Suprapubic skin (tissue), 4 donors: ENCODE results near the gene RARB.

Experiments used
- EP300 ChIP-seq: sonication (generic); formaldehyde crosslinking; IDR thresholded peaks from one replicate; pipeline ENCODE4 v1.6.1; 2017; ENCODE audit warnings: antibody characterized with exemption
- POLR2A ChIP-seq, 2 donors: fragments of 450-650 bp; IDR thresholded peaks; one replicate each; pipeline ENCODE4 v1.6.1; 2017; ENCODE audit warnings: antibody characterized with exemption in 2 of 2, mild to moderate bottlenecking in 2 of 2, moderate library complexity in 2 of 2
- POLR2AphosphoS5 ChIP-seq, 3 donors: sonication (generic); formaldehyde crosslinking; IDR thresholded peaks; one replicate each; pipeline ENCODE4 v1.6.1; 2017; ENCODE audit warnings: antibody characterized with exemption in 3 of 3
- TF ChIP-seq, protein P1 (sequence below), 2 donors: fragments of 200-600 bp in 1 of 2; fragments of 450-650 bp in 1 of 2; sonication (generic) in 1 of 2; IDR thresholded peaks; one replicate each; pipeline ENCODE4 v1.5.1; 2016 to 2019; ENCODE audit warnings: antibody characterized with exemption in 2 of 2, mild to moderate bottlenecking in 1 of 2, moderate library complexity in 1 of 2

DNA sequence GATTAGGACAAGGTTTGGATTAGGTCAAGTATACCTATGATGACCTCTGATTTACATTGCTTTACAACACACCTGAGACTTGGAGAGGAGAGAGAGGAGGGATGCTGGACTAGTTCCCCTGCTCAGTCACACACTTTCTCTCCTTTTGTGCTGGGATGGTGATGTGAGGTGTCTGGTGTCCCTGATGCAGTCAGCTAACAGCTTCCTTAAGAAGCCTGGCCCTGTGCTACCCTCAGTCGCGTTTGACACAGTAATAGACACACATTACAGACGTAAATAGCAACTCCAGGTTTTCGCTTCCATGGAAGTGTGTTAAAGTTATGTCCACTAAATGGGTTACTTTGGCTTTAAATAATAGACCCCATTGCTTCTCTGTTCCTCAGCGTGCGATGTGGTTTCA, 58.9 kb downstream of the RARB start:
- TF ChIP-seq POLR2A (IDR thresholded peaks at IDR 0.05): no peak
- TF ChIP-seq, protein P1, sequence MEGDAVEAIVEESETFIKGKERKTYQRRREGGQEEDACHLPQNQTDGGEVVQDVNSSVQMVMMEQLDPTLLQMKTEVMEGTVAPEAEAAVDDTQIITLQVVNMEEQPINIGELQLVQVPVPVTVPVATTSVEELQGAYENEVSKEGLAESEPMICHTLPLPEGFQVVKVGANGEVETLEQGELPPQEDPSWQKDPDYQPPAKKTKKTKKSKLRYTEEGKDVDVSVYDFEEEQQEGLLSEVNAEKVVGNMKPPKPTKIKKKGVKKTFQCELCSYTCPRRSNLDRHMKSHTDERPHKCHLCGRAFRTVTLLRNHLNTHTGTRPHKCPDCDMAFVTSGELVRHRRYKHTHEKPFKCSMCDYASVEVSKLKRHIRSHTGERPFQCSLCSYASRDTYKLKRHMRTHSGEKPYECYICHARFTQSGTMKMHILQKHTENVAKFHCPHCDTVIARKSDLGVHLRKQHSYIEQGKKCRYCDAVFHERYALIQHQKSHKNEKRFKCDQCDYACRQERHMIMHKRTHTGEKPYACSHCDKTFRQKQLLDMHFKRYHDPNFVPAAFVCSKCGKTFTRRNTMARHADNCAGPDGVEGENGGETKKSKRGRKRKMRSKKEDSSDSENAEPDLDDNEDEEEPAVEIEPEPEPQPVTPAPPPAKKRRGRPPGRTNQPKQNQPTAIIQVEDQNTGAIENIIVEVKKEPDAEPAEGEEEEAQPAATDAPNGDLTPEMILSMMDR (IDR thresholded peaks at IDR 0.05): no peak
- TF ChIP-seq EP300: no peak
- no peak for TF ChIP-seq POLR2AphosphoS5 (IDR thresholded peaks at IDR 0.05)
